MM.1S (cell line): ENCODE measurements around the gene C3orf85.

Source experiments
- EZH2 ChIP-seq: fragments of 300-600 bp; sonication (generic); optimal IDR thresholded peaks from 2 replicates; pipeline ENCODE3; 2017; ENCODE audit warnings: low read depth, mild to moderate bottlenecking, antibody characterized with exemption, low read length, mixed read lengths
- EZH2phosphoT487 ChIP-seq: fragments of 300-600 bp; sonication (generic); IDR thresholded peaks from 2 replicates; pipeline ENCODE4 v1.6.1; 2018; ENCODE audit warnings: antibody characterized with exemption, low read length
- TF ChIP-seq, protein P1 (sequence below): fragments of 300-600 bp; sonication (generic); IDR thresholded peaks from 2 replicates; pipeline ENCODE4 v1.5.1; 2016; ENCODE audit warnings: antibody characterized with exemption, low read length, mixed read lengths

DNA sequence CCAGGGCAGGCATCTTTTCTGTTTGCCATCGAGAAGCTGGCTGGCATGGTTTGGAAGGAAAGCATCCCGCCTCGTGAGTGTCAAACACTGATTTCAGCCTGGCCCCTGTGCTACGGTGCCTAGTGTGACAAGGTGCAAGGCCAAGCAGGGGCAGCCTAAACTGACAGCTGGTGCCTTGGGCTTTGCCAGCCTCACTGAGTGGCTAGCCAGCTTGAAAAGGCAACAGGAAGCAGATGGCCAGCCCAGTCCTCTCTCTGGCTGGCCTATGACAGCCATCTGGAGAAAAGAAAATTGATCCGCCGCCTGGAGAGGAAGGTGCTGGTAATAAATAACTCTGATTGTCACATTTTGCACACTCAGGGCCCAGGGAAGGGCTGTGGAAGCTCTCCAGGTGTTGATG, 52.2 kb downstream of the C3orf85 start:
- TF ChIP-seq, protein P1, sequence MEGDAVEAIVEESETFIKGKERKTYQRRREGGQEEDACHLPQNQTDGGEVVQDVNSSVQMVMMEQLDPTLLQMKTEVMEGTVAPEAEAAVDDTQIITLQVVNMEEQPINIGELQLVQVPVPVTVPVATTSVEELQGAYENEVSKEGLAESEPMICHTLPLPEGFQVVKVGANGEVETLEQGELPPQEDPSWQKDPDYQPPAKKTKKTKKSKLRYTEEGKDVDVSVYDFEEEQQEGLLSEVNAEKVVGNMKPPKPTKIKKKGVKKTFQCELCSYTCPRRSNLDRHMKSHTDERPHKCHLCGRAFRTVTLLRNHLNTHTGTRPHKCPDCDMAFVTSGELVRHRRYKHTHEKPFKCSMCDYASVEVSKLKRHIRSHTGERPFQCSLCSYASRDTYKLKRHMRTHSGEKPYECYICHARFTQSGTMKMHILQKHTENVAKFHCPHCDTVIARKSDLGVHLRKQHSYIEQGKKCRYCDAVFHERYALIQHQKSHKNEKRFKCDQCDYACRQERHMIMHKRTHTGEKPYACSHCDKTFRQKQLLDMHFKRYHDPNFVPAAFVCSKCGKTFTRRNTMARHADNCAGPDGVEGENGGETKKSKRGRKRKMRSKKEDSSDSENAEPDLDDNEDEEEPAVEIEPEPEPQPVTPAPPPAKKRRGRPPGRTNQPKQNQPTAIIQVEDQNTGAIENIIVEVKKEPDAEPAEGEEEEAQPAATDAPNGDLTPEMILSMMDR: no peak
- TF ChIP-seq EZH2phosphoT487 (no peak), EZH2 (no peak)
